Psoas muscle (tissue), 8 donors: ENCODE data around the gene EPB41L3. TPM values are rescaled to one million over a fixed set of nuclear protein-coding genes. Genes with fewer than 3 reads are reported as not detected.

Source experiments
- ATAC-seq, 4 donors: fragments of 200-7000 bp; cut with Tn5 transposase; one replicate each; pipeline ENCODE4 v1.9.1; 2020; ENCODE audit warnings: moderate library complexity in 3 of 4, mild to moderate bottlenecking in 2 of 4
- DNase-seq, 2 donors: peaks; one replicate each; pipeline ENCODE4 v3.0.0-alpha.2; 2020
- H3K27ac ChIP-seq: fragments of 200-600 bp; one replicate; pipeline ENCODE4 v1.8.0; 2022
- H3K27me3 ChIP-seq, 3 donors: fragments of 200-600 bp in 1 of 3; one replicate each; pipeline versions ENCODE4 v1.6.1 to v1.8.0; 2013 to 2022; ENCODE audit warnings: low read length in 2 of 3, mild to moderate bottlenecking in 2 of 3, moderate library complexity in 1 of 3; ENCODE audit not compliant: insufficient read depth in 3 of 3
- H3K36me3 ChIP-seq, 2 donors: fragments of 200-600 bp in 1 of 2; one replicate each; pipeline versions ENCODE4 v1.6.1 to v1.8.0; 2013 to 2022; ENCODE audit warnings: low read depth in 1 of 2, mild to moderate bottlenecking in 1 of 2, moderate library complexity in 1 of 2; ENCODE audit not compliant: insufficient read depth in 1 of 2
- H3K4me1 ChIP-seq: fragments of 200-600 bp; one replicate; pipeline ENCODE4 v1.8.0; 2022
- H3K4me3 ChIP-seq: fragments of 200-600 bp; one replicate; pipeline ENCODE4 v1.8.0; 2022; ENCODE audit warnings: mild to moderate bottlenecking
- H3K9me3 ChIP-seq: fragments of 200-600 bp; one replicate; pipeline ENCODE4 v1.8.0; 2022
- WGBS, 3 donors: extraction: QIAGEN DNeasy Blood & Tissue Kit; methylation state at CpG; one replicate each; pipeline versions ENCODE4 v1.1.6 to v1.1.7; 2013; 5-methylcytosine and 5-hydroxymethylcytosine counted together
- intact Hi-C, 2 donors: fragments of 100-400 bp; cut with DNase I; formaldehyde crosslinking; loops; one replicate each; pipeline versions ENCODE4 v1.11.0 to v1.14.2; 2022
- long read RNA-seq, 2 donors: library from polyadenylated mRNA; unstranded; transcript quantifications; one replicate each; pipeline ENCODE4 v2.0.0, GENCODE V29; 2021
- polyA plus RNA-seq, 3 donors: library from polyadenylated mRNA; stranded (reverse); fragments of 200-250 nt; gene quantifications; one replicate each; pipeline ENCODE4 v1.2.3, GENCODE V29; 2013
- total RNA-seq, 4 donors: library from RNA; stranded (reverse); fragmentation: NEBNext Ultra II Directional in 2 of 4; extraction: Animal tissue kit (Norgen Biotek cat#: 25700) in 2 of 4; gene quantifications; one replicate each; pipeline versions ENCODE4 v1.2.1 to v1.2.4, GENCODE V29; 2021 to 2023
- TF ChIP-seq, protein P1 (sequence below): fragments of 200-600 bp; IDR thresholded peaks from one replicate; pipeline ENCODE4 v1.8.0; 2022; ENCODE audit warnings: antibody characterized with exemption
- donor health status: healthy with polysubstance abuse.
- donor health status: DM: no; HTN: no; CAD: no; lungs with moderate emphysema.
- donor health status: Bipolar disorder and iron deficiency.
- donor health status: healthy.
- donor health status: DM: yes; HTN: yes; CAD: no.
- donor health status: DM: no; HTN: no; CAD: no.
- donor health status: DM: no; HTN: no; CAD: no.
- donor health status: DM: yes; HTN: yes; CAD: no.

EPB41L3 gene
- total RNA-seq (10 to 100 TPM in 1 of 4 donors, 1 to 10 TPM in 3; 6.0 to 23.6 (median 7.6) TPM), polyA plus RNA-seq (1 to 10 TPM; 1.4 to 2.8 (median 2.0) TPM)
- long read RNA-seq, donor 1, full-length matches to known transcripts: 6 of 12 reads
- long read RNA-seq, donor 1, partial matches to known transcripts: 2 of 12 reads
- long read RNA-seq, donor 1, other reads (novel, unspliced or antisense): 4 of 12 reads
- long read RNA-seq, donor 2, full-length matches to known transcripts: 2 of 8 reads
- long read RNA-seq, donor 2, partial matches to known transcripts: 0 of 8 reads
- long read RNA-seq, donor 2, other reads (novel, unspliced or antisense): 6 of 8 reads

- peaks cover 0 to 40% (median 6%) of the 10 kb centered on the region in 3 donors for H3K27me3 ChIP-seq
Measured at GRCh38 chr18:5543773-5544389, at the start of gene EPB41L3. EPB41L3 (minus strand) TSS chr18:5543997; CDS start chr18:5489183, 54,814 bp downstream.

GRCh38 chr18:5588529-5588928, 44.7 kb upstream of the EPB41L3 start:
- TF ChIP-seq, protein P1, sequence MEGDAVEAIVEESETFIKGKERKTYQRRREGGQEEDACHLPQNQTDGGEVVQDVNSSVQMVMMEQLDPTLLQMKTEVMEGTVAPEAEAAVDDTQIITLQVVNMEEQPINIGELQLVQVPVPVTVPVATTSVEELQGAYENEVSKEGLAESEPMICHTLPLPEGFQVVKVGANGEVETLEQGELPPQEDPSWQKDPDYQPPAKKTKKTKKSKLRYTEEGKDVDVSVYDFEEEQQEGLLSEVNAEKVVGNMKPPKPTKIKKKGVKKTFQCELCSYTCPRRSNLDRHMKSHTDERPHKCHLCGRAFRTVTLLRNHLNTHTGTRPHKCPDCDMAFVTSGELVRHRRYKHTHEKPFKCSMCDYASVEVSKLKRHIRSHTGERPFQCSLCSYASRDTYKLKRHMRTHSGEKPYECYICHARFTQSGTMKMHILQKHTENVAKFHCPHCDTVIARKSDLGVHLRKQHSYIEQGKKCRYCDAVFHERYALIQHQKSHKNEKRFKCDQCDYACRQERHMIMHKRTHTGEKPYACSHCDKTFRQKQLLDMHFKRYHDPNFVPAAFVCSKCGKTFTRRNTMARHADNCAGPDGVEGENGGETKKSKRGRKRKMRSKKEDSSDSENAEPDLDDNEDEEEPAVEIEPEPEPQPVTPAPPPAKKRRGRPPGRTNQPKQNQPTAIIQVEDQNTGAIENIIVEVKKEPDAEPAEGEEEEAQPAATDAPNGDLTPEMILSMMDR: no peak
- Histone ChIP-seq H3K4me1 (no peaks in the 10 kb centered on the region), H3K9me3 (no peaks in the 10 kb centered on the region), H3K4me3 (no peak overlapping the region), H3K27me3 (peaks cover 0 to 3% (median 0%) of the 10 kb centered on the region in 3 donors), H3K36me3 (no peaks in the 10 kb centered on the region), H3K27ac (no peak overlapping the region)
- intact Hi-C loops: no loop called here
- DNase-seq (no peak), ATAC-seq (no peak)

More at GRCh38 chr18:5543773-5544389, at the start of gene EPB41L3:
- Histone ChIP-seq H3K36me3 (no peaks in the 10 kb centered on the region), H3K27ac (peak within 1 kb of the TSS; percentile 46), H3K9me3 (no peaks in the 10 kb centered on the region), H3K4me1 (peaks cover 5% of the 10 kb centered on the region), H3K4me3 (peak within 1 kb of the TSS; percentile 65)
- TF ChIP-seq, protein P1: no peak
- ATAC-seq (peak; percentile 19 to 85 (median 66)), DNase-seq (peak; percentile 65 to 70)
- intact Hi-C loops: no loop called here
- WGBS, 3 donors: 1 to 2% (median 1%) methylated on average over 34 to 57 of the region's 57 CpGs

DNA sequence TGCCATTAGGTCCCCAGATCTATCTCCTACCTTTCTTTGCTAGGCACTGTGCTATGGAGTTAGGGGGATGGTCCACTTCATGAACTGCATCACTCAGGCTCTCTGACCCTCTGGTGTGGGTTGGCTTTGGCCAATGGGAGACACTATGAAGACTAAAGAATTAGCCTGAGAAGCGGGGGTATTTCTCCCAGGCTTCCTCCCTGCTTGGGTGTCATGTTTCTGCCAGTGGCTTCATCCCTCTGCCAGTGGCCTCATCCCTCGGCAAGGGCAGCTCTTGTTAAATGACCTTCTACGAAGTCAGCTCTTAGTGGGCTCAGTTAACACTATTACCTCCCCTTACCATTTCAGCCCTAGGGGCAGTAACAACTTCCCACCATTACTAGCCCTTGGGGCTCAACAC, 41.9 kb upstream of the EPB41L3 start:
- Histone ChIP-seq H3K4me1 (no peaks in the 10 kb centered on the region), H3K27ac (no peak overlapping the region), H3K4me3 (no peak overlapping the region), H3K36me3 (no peaks in the 10 kb centered on the region), H3K27me3 (peaks cover 0 to 3% (median 0%) of the 10 kb centered on the region in 3 donors), H3K9me3 (no peaks in the 10 kb centered on the region)
- intact Hi-C loops: no loop called here
- no peak for ATAC-seq
- no peak for DNase-seq
- 37 to 44% (median 39%) methylated on average over 3 of the region's 3 CpGs for WGBS, 3 donors
- TF ChIP-seq, protein P1: no peak

DNA sequence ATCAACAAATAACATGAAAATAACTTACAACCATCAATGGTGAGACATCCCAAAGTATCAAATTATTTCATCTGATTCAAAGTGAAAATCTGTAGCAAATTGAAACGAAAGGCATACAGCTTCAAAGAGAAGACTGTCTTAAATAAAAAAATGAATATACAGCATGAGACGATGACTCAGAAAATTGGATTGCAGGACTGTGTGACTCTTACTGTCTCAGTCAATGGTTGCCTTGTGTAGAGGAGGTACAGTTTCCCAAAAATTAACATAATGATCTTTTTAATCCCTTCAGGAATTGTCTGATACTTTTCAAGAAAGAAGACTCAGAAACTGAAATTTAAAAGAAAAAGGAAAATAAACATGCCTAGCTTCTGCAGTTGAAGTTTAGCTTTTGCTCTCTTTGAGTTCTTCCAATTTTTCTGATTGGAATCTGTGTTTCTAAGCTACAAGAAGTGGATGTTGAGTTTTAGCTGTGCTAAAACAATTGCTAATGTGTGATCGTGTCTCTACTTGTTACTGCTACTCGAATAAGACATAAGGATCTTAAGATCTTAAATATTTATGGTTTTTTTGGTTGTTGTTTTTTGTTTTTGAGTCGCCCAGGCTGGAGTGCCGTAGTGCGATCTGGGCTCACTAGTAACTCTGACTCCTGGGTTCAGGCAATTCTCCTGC, 41.1 kb upstream of the EPB41L3 start:
- DNase-seq: no peak
- Histone ChIP-seq H3K36me3 (no peaks in the 10 kb centered on the region), H3K9me3 (no peaks in the 10 kb centered on the region), H3K4me3 (no peak overlapping the region), H3K27me3 (peaks cover 0 to 3% (median 0%) of the 10 kb centered on the region in 3 donors), H3K27ac (no peak overlapping the region), H3K4me1 (no peaks in the 10 kb centered on the region)
- intact Hi-C loops: no loop called here
- WGBS, 3 donors: 85 to 90% (median 89%) methylated on average over 7 of the region's 7 CpGs
- TF ChIP-seq, protein P1: no peak
- no peak for ATAC-seq
